Head of caudate nucleus (tissue), 42 donors: Measurements from ENCODE around the gene EEF2K.
A peak's percentile ranks its signal among the peaks of the same experiment; 100 is the strongest.
"Not testable (repeated sequence)": the region's sequence is repeated elsewhere in the genome, so short reads cannot be mapped to it uniquely, and the experiment has no call there.

Experiments used
- DNase-seq, 42 donors: peaks; one replicate each; pipeline versions ENCODE4 v3.0.0 to v3.0.0-alpha.2; 2020 to 2021; ENCODE audit warnings: mixed read lengths in 7 of 42
- intact Hi-C: fragments of 100-400 bp; cut with DNase I; formaldehyde crosslinking; loops from one replicate; pipeline ENCODE4 v1.15.0; 2022

EEF2K gene

DNA sequence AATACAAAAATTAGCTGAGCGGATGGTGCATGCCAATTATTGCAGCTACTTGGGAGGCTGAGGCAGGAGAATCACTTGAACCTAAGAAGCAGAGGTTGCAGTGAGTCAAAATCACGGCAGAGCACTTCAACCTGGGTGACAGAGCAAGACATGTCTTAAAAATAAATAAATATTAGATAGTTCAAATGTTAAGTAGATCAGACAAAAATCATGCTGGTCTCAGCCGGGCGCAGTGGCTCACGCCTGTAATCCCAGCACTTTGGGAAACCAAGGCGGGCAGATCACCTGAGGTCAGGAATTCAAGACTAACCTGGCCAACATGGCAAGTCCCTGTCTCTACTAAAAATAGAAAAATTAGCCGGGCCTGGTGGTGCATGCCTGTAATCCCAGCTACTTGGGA, 95.3 kb downstream of the EEF2K start:
- intact Hi-C loops: loop anchor here (5.0 kb wide), 1 partner anchor 294 kb away; the partner anchor contains the start of gene MOSMO
- DNase-seq: not testable (repeated sequence)

DNA sequence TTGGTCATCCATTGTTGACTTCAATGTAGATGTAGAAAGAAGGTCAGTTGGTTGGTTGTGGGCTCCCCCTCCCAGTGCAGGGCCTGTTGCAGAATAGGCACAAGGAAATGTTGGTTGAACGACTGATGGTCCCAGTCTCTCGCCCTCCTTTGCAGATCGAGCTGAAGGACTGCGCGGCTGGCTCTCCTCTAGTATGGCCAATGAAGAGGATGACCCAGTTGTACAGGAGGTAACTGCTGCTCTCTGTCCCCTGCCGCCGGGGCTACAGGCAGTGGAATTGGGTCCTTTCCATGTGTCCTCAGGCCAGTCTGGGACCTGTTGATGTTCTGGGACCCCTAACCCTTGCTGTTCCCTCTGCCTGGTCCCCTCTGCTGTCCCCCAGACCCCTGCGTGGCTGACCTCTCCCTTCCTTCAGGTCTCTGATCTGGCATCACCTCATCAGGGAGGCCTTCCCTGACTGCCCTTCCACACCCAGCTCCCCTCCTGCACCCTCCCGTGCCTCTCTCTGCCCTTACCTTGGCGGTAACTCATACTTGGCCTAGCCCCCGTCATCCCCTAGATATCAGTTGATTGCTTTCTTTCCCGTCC, 96.8 kb downstream of the EEF2K start:
- no peak for DNase-seq
- intact Hi-C loops: loop anchor here (5.0 kb wide), 1 partner anchor 296 kb away; the partner anchor contains the start of gene MOSMO

DNA sequence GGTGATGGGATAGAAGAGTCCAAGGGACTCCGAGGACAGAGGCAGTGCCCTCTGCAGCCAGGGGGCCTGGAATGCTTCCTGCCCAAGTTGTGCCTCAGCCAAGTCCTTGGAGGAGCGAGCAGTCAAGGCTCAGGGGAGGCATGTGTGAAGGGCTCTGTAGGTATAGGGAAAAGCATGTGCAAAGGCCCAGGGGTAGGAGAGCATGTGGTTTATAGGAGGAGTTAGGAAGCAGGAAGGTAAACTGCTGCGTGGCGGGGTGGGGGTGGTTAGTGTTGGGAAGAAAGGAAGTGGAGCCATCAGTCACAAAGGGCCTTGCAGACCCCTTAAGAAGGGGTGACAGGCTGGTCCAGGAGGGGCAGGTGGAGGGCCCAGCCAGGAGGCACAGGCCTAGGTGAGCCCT, 98.3 kb downstream of the EEF2K start:
- DNase-seq: no peak
- intact Hi-C loops: loop anchor here (5.0 kb wide), 1 partner anchor 297 kb away; the partner anchor contains the start of gene MOSMO

DNA sequence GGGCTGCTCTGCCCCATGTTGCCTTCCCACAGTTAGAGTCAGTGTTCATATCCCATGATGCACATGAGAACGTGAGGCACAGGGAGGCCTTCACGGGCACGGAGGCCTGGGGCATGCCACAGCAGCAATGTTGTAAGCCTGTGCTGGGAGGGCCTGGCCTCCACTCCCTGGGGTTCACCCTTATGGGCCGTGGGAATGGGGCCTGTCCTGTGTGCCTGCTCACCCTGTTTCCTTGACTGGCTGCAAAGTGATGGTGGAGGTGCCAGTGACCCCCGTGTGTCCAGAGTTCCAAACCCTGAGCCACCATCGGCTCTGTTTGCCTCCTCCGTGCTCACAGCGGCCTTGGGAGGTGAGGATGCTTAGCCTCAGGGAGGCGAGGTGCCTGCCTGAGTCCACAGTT, 100.7 kb downstream of the EEF2K start:
- intact Hi-C loops: no loop called here
- no peak for DNase-seq

DNA sequence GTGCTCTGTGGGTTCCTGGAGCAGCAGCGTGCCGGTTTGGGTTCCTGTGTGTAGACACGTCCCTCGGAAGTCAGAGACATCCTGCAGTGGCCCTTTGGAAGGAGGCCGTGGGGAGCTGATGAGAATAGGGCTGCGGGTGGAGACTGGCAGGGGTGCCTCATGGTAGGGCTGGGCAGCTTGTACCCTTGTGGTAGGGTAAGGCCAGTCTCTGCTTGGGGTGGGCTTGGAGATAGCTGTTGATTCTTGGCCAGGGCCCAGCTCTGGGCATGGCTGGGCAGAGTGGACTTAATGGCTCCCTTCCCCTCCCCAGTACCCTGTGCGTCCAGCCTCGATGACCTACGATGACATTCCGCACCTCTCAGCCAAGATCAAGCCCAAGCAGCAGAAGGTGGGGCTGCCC, 101.8 kb downstream of the EEF2K start:
- DNase-seq: no peak

DNA sequence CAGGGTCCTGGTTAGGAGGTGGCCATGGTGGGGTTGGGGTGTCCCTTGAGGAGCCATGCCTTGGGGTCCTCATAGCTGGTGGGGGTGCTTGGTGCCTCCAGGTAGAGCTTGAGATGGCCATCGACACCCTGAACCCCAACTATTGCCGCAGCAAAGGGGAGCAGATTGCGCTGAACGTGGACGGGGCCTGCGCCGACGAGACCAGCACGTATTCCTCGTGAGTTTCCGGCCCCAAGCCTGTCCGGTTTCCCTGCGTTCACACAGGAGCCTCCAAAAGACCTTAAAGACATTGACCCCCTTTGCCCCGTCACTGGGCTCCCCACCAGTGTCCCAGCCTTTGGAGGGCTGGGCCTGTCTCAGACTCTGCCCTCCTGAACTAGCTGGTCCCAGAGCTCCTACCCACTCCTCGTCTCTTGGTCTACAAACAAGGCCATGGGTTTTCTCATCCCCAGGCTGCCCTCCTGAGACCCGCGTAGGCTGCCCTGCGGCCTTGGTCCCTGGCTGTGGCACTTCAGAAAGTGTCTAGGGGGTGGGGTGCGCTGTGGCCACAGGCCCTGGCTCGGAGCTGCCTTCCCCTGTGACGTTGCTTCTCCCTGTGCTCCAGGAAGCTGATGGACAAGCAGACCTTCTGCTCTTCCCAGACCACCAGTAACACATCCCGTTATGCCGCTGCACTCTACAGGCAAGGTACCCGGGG, 102.9 kb downstream of the EEF2K start:
- intact Hi-C loops: no loop called here
- DNase-seq: no peak

More for the DNA sequence above, 101.8 kb downstream of the EEF2K start:
- intact Hi-C loops: no loop called here

DNA sequence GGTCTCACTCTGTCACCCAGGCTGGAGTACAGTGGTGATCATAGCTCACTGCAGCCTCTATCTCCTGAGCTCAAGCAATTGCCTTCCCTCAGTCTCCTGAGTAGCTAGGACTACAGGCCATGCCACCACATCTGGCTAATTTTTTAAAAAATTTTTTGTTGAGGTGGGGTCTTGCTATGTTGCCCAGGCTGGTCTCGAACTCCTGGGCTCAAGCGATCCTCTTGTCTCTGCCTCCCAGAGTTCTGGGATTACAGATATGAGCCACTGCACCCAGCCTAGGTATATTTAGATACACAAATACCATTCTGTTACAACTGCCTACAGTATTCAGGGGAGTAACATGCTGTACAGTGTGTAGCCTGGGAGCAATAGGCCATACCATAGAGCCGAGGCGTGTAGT, 105.4 kb downstream of the EEF2K start:
- no peak for DNase-seq
- intact Hi-C loops: no loop called here

DNA sequence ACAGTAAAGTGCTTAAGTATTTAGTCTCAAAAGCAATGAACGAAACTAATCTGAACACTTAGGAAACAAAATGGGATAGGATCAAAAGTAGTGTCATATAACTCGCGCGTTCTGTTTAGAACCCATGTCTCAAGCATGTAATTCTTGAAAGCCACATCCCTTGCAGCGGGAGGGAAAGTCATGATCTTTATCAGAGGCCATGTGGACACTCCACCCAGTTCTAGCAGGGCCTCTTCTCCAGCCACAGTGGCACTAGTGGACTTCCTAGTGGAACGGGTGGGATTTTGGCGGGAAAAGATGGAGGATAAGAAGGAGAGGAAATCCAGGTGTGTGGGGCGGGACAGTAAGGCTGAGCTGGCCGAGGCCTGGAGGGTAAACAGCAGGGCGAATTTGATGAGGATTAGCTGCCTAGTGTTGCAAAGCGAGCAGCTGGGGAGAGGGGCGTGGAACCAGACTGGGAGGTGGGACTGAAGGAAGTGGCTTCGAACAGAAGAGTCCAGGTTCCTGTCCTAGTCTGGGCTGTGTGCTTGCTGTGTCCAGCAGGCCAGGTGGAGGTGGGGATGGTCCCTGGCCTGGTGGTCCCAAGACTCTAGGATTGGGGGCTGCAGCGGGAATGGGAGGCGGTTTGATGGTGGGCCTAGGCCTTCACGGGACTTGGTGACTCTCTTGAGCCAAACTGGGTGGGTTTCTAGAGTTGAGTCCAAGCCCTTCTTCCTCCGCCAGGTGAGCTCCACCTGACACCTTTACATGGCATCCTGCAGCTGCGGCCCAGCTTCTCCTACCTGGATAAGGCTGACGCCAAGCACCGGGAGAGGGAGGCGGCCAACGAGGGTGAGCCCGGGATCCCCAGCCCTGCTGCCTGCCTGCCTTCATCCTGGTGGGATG, 107.1 kb downstream of the EEF2K start:
- intact Hi-C loops: no loop called here
- DNase-seq: peak in 4 of 42 donors; percentile 0 to 24 (median 4)

DNA sequence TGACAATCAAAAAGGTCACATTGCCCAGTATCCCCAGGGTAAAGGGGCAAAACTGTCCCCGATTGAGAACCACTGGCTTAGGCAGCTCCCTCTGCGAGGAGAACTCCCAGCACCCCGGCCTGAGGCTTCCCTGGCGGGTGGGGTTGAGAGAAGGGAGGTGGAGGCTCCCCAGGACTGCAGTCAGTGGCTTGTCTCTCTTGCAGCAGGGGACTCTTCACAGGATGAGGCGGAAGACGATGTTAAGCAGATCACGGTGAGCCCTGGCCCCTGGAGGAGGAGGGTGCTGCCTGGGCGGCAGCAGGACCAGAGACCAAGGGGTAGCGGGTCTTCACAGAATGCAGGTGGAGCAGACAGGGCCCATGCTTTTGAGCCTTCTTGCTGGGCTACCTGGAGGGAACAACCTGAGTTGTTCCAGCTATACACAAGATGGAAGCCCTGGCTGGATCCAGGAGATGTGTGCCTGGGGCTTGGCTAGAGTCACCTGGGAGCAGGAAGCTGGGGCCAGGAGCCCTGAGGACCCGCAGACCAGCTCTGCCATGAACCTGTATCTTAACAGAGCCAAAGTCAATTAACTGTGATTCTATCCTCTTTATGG, 107.9 kb downstream of the EEF2K start:
- intact Hi-C loops: no loop called here
- peak in 2 of 42 donors; percentile 8 to 19 for DNase-seq

DNA sequence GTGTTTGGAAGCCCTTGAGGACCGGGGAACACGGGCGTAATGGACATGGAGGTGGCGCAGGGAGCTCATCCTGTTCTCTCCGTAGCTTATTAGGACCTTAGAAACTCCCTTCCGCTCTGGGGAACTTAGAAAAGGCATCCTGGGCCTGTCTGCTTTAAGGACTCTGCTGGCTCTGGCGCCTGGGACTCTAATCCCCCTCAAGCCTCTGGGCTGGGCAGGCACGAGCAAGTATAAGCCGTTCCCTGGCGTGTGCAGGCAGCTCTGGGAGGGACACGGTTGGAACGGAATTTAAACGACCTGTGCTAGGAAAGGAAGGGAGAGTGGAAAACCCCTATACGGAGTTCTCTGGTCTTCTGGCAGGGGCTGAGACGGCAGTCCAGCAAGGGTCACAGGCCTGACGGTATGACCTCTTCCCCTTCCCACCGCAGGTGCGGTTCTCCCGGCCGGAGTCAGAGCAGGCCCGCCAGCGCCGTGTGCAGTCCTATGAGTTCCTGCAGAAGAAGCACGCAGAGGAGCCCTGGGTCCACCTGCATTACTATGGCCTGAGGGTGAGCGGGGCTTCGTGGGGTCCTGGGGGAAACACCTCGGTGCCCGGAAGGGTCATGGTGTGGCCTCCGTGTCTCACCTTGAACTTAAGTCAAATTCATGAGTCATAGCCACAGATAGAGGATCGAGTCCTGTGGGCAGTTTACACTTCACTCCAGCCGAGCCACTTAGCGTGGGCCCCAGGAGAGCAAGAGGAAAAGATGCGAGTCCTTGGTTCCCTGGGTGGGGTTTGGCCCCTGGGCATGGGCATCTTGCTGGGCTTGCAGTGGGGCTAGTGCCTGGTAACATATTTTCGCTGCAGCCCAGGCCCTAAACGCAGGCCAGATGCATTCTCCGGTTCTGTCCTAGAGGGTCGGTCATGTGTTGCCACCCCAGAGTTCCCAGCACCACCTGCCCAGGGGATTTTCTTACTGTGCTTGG, 108.9 kb downstream of the EEF2K start:
- intact Hi-C loops: no loop called here
- DNase-seq: peak in 3 of 42 donors; percentile 10 to 18 (median 10)

DNA sequence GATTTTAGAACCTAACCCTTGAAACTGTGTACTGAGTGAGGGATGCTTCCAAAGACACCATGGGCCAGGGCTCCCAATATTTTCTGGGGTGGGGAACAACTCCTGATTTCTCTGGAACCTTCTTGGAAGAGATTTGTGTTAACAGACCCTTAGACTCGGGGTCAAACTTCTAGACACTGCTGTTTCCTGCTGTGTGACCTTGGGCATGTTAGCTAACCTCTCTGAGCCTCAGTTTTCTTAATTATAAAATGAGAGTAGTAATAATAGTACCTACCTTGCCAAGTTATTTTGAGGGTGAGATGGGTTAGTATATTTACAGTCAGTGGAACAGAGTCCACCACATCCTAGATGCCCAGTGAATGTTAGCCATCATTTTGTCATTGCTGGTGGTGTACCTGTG, 109.9 kb downstream of the EEF2K start:
- no peak for DNase-seq
- intact Hi-C loops: no loop called here

DNA sequence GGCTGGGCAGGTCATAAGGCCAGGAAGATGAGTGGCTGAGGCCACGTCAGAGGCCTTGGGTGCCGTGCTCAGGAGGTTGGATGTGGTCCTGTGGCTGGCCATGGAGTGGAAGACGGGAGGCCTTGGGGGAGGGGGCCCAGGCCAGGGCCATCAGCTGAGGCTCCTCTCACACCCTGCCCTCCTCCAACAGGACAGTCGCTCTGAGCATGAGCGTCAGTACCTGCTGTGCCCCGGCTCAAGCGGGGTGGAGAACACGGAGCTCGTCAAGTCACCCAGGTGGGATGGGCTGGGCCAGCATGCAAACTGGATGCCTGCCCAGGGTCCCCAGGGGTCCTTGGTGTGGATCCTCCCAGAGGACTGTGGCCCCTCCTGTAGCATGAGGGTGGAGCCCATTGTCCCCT, 110.3 kb downstream of the EEF2K start:
- intact Hi-C loops: no loop called here
- peak in 1 of 42 donors; percentile 25 for DNase-seq

DNA sequence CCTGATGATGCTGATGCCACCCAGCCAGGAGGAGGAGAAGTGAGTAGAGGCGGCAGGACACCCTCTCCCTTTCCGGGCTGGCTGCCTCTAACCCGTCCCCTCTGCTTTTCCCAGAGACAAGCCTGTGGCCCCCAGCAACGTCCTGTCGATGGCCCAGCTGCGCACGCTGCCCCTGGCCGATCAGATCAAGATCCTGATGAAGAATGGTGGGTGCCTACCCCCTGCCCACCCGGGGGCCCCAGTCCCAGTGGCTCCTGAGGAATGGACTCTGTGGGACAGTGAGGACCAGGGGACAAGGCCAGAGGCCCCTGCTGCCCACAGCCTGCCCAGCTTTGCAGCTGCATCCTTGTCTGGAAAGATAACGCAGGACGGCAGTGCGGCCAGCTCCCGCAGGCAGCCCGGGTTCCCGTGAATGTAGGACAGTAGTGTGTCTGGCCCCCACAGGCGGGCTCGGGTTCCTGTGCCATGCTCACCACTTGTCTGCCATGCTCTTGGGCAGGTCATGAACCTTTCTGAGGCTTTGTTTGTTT, 111.0 kb downstream of the EEF2K start:
- peak in 3 of 42 donors; percentile 10 to 26 (median 13) for DNase-seq
- intact Hi-C loops: no loop called here

DNA sequence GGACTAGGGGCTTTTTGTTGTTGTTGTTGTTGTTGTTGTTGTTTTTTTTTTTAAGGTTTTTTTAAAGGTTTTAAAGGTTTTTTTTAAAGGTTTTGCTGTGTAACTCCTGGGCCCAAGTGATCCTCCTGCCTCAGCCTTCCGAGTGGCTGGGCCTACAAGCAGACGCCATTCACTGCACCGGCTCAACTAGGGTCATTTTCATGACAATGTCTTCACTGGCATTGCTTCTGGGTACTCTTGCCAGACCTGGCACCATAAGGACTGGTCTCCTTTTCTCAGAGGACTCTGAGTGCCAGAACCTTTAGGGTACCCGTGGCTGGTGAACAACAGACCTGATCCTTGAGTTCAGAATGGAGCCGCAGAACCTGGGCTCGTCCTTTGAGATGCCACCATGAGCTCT, 111.5 kb downstream of the EEF2K start:
- intact Hi-C loops: no loop called here
- DNase-seq: peak in 1 of 42 donors; percentile 22

DNA sequence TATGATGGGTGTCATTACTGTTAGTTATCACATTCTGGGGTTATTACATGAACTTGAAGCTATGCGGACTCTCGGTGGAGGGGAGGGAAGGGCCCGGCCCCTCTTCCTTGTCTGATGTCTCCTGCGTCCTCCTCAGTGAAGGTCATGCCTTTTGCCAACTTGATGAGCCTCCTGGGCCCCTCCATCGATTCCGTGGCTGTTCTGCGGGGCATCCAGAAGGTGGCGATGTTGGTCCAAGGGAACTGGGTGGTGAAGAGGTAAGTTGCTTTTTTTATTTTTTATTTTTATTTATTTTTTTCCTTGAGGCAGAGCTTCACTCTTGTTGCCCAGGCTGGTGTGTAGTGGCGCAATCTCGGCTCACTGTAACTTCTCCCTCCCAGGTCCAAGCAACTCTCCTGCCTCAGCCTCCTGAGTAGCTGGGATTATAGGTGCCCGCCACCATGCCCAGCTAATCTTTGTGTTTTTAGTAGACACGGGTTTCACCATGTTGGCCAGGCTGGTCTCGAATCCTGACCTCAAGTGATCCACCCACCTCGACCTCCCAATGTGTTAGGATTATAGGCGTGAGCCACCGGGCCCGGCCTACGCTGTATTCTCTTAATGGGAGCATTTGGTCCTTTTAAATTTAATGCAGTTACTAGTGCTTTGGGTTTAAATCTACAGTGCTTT, 112.7 kb downstream of the EEF2K start:
- DNase-seq: peak in 6 of 42 donors; percentile 15 to 56 (median 26)
- intact Hi-C loops: no loop called here

DNA sequence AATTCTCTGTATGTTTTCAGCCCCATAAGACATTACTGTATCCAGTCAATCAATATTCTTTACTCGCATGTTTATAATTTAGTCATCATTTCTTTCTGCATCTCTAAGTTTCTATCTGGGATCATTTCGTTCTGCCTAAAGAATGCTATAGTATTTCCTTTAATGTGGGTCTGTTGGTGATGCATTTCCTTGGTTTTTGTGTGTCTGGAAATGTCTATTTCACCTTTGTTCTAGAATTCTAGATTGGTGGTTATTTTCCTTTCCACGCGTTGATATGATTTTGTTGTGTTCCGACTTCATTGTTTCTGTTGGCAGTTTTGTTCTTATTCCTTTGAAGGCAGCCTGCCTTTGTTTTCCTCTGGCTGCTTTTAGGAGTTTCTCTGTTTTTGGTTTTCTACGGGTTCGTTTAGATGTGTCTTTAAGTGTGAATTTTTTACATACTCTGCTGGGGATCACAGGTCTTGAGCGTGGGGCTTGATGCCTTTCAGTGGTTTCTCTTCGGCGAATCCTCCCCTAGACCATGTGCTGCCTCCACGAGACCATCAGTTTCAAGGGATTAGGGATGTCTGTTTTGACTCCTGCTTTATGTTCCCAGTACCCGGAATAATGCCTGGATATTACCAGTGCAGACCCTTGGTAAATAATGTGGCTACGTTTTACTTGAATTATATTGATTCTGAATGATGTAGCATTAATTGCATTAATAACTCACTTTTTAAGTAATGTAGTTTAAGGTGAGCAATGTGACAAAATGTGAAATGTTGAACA, 114.7 kb downstream of the EEF2K start:
- intact Hi-C loops: no loop called here
- DNase-seq: peak in 1 of 42 donors; percentile 3
